ENCODE results near the gene RECK.

The RECK gene

GRCh38 chr9:36017278-36017677, 19.4 kb upstream of the RECK start:
- Histone ChIP-seq H3K4me3 (ENCODE audit: insufficient read length, low read depth) (no peak overlapping the region), H3K9me3 (ENCODE audit: insufficient read depth, low read length) (no peaks in the 10 kb centered on the region), H3K9ac (ENCODE audit: insufficient read length, low read depth) (no peak overlapping the region), H3K4me1 (ENCODE audit: insufficient read depth, insufficient read length) (no peaks in the 10 kb centered on the region), H3K27me3 (ENCODE audit: insufficient read depth, insufficient read length) (no peaks in the 10 kb centered on the region), H3K36me3 (ENCODE audit: insufficient read depth, insufficient read length, low read length) (no peaks in the 10 kb centered on the region)
- DNase-seq (ENCODE audit: low read depth, low spot score): no peak
- no peak for TF ChIP-seq YY1 (IDR thresholded peaks at IDR 0.05; ENCODE audit: insufficient read depth, insufficient read length)
- TF ChIP-seq SUZ12 (IDR thresholded peaks at IDR 0.05; ENCODE audit: extremely low read depth, insufficient read depth, insufficient read length): no peak
- TF ChIP-seq ZNF274 (IDR thresholded peaks at IDR 0.05; ENCODE audit: low read depth, low read length): no peak

- no peak overlapping the region for H3K4me3 ChIP-seq (ENCODE audit: insufficient read length, low read depth)
- DNase-seq (ENCODE audit: low read depth, low spot score): no peak
- no peaks in the 10 kb centered on the region for H3K27me3 ChIP-seq (ENCODE audit: insufficient read depth, insufficient read length)
- H3K36me3 ChIP-seq (ENCODE audit: insufficient read depth, insufficient read length, low read length): no peaks in the 10 kb centered on the region
- no peaks in the 10 kb centered on the region for H3K9me3 ChIP-seq (ENCODE audit: insufficient read depth, low read length)
- no peaks in the 10 kb centered on the region for H3K4me1 ChIP-seq (ENCODE audit: insufficient read depth, insufficient read length)
- no peak for TF ChIP-seq SUZ12 (IDR thresholded peaks at IDR 0.05; ENCODE audit: extremely low read depth, insufficient read depth, insufficient read length)
- TF ChIP-seq ZNF274 (IDR thresholded peaks at IDR 0.05; ENCODE audit: low read depth, low read length): no peak
- TF ChIP-seq YY1 (IDR thresholded peaks at IDR 0.05; ENCODE audit: insufficient read depth, insufficient read length): no peak
- no peak overlapping the region for H3K9ac ChIP-seq (ENCODE audit: insufficient read length, low read depth)
Measured at GRCh38 chr9:36018129-36018528, 18.6 kb upstream of the RECK start.

GRCh38 chr9:36018891-36019720, 17.6 kb upstream of the RECK start:
- no peaks in the 10 kb centered on the region for H3K9me3 ChIP-seq (ENCODE audit: insufficient read depth, low read length)
- H3K4me1 ChIP-seq (ENCODE audit: insufficient read depth, insufficient read length): no peaks in the 10 kb centered on the region
- no peak overlapping the region for H3K9ac ChIP-seq (ENCODE audit: insufficient read length, low read depth)
- H3K4me3 ChIP-seq (ENCODE audit: insufficient read length, low read depth): no peak overlapping the region
- H3K36me3 ChIP-seq (ENCODE audit: insufficient read depth, insufficient read length, low read length): no peaks in the 10 kb centered on the region
- H3K27me3 ChIP-seq (ENCODE audit: insufficient read depth, insufficient read length): no peaks in the 10 kb centered on the region
- no peak for DNase-seq (ENCODE audit: low read depth, low spot score)
- TF ChIP-seq ZNF274 (IDR thresholded peaks at IDR 0.05; ENCODE audit: low read depth, low read length) (no peak), SUZ12 (IDR thresholded peaks at IDR 0.05; ENCODE audit: extremely low read depth, insufficient read depth, insufficient read length) (no peak), YY1 (IDR thresholded peaks at IDR 0.05; ENCODE audit: insufficient read depth, insufficient read length) (no peak)

- no peaks in the 10 kb centered on the region for H3K4me1 ChIP-seq (ENCODE audit: insufficient read depth, insufficient read length)
- H3K4me3 ChIP-seq (ENCODE audit: insufficient read length, low read depth): no peak overlapping the region
- no peaks in the 10 kb centered on the region for H3K27me3 ChIP-seq (ENCODE audit: insufficient read depth, insufficient read length)
- no peak overlapping the region for H3K9ac ChIP-seq (ENCODE audit: insufficient read length, low read depth)
- TF ChIP-seq YY1 (IDR thresholded peaks at IDR 0.05; ENCODE audit: insufficient read depth, insufficient read length): no peak
- no peak for TF ChIP-seq SUZ12 (IDR thresholded peaks at IDR 0.05; ENCODE audit: extremely low read depth, insufficient read depth, insufficient read length)
- TF ChIP-seq ZNF274 (IDR thresholded peaks at IDR 0.05; ENCODE audit: low read depth, low read length): no peak
- no peaks in the 10 kb centered on the region for H3K36me3 ChIP-seq (ENCODE audit: insufficient read depth, insufficient read length, low read length)
- no peaks in the 10 kb centered on the region for H3K9me3 ChIP-seq (ENCODE audit: insufficient read depth, low read length)
- DNase-seq (ENCODE audit: low read depth, low spot score): no peak
Measured at GRCh38 chr9:36021968-36022367, 14.7 kb upstream of the RECK start.

GRCh38 chr9:36023260-36024048, 13.3 kb upstream of the RECK start:
- Histone ChIP-seq H3K4me3 (ENCODE audit: insufficient read length, low read depth) (no peak overlapping the region), H3K4me1 (ENCODE audit: insufficient read depth, insufficient read length) (no peaks in the 10 kb centered on the region), H3K9ac (ENCODE audit: insufficient read length, low read depth) (no peak overlapping the region), H3K36me3 (ENCODE audit: insufficient read depth, insufficient read length, low read length) (no peaks in the 10 kb centered on the region), H3K9me3 (ENCODE audit: insufficient read depth, low read length) (no peaks in the 10 kb centered on the region), H3K27me3 (ENCODE audit: insufficient read depth, insufficient read length) (no peaks in the 10 kb centered on the region)
- DNase-seq (ENCODE audit: low read depth, low spot score): peak; percentile 77
- TF ChIP-seq SUZ12 (IDR thresholded peaks at IDR 0.05; ENCODE audit: extremely low read depth, insufficient read depth, insufficient read length): no peak
- TF ChIP-seq ZNF274 (IDR thresholded peaks at IDR 0.05; ENCODE audit: low read depth, low read length): no peak
- no peak for TF ChIP-seq YY1 (IDR thresholded peaks at IDR 0.05; ENCODE audit: insufficient read depth, insufficient read length)

- Histone ChIP-seq H3K9ac (ENCODE audit: insufficient read length, low read depth) (no peak overlapping the region), H3K4me1 (ENCODE audit: insufficient read depth, insufficient read length) (no peaks in the 10 kb centered on the region), H3K27me3 (ENCODE audit: insufficient read depth, insufficient read length) (no peaks in the 10 kb centered on the region), H3K36me3 (ENCODE audit: insufficient read depth, insufficient read length, low read length) (no peaks in the 10 kb centered on the region), H3K4me3 (ENCODE audit: insufficient read length, low read depth) (no peak overlapping the region), H3K9me3 (ENCODE audit: insufficient read depth, low read length) (no peaks in the 10 kb centered on the region)
- TF ChIP-seq SUZ12 (IDR thresholded peaks at IDR 0.05; ENCODE audit: extremely low read depth, insufficient read depth, insufficient read length): no peak
- no peak for TF ChIP-seq YY1 (IDR thresholded peaks at IDR 0.05; ENCODE audit: insufficient read depth, insufficient read length)
- no peak for TF ChIP-seq ZNF274 (IDR thresholded peaks at IDR 0.05; ENCODE audit: low read depth, low read length)
- DNase-seq (ENCODE audit: low read depth, low spot score): no peak
Measured at GRCh38 chr9:36025746-36026145, 11.0 kb upstream of the RECK start.

- H3K9me3 ChIP-seq (ENCODE audit: insufficient read depth, low read length): no peaks in the 10 kb centered on the region
- no peak overlapping the region for H3K9ac ChIP-seq (ENCODE audit: insufficient read length, low read depth)
- no peak for DNase-seq (ENCODE audit: low read depth, low spot score)
- no peaks in the 10 kb centered on the region for H3K36me3 ChIP-seq (ENCODE audit: insufficient read depth, insufficient read length, low read length)
- H3K4me3 ChIP-seq (ENCODE audit: insufficient read length, low read depth): no peak overlapping the region
- no peak for TF ChIP-seq YY1 (IDR thresholded peaks at IDR 0.05; ENCODE audit: insufficient read depth, insufficient read length)
- no peak for TF ChIP-seq SUZ12 (IDR thresholded peaks at IDR 0.05; ENCODE audit: extremely low read depth, insufficient read depth, insufficient read length)
- no peak for TF ChIP-seq ZNF274 (IDR thresholded peaks at IDR 0.05; ENCODE audit: low read depth, low read length)
- no peaks in the 10 kb centered on the region for H3K4me1 ChIP-seq (ENCODE audit: insufficient read depth, insufficient read length)
- H3K27me3 ChIP-seq (ENCODE audit: insufficient read depth, insufficient read length): no peaks in the 10 kb centered on the region
Measured at GRCh38 chr9:36029202-36029601, 7.5 kb upstream of the RECK start.

Measured in NT2/D1 (cell line).